Type B pancreatic cell (in vitro differentiated cells): Measurements from ENCODE around the gene CD34. TPM values are rescaled to one million over a fixed set of nuclear protein-coding genes. Genes with fewer than 3 reads are reported as not detected.
A peak's percentile ranks its signal among the peaks of the same experiment; 100 is the strongest.

Source experiments
- DNase-seq: peaks from one replicate; pipeline ENCODE4 v3.0.0; 2021; ENCODE audit warnings: mixed read lengths; ENCODE audit not compliant: unreplicated experiment; ENCODE audit errors: extremely low spot score
- H3K27ac Mint-ChIP-seq: 2 replicates; pipeline ENCODE4 v1.8.0; 2021; ENCODE audit warnings: mild to moderate bottlenecking, mixed read lengths
- H3K27me3 Mint-ChIP-seq: 2 replicates; pipeline ENCODE4 v1.8.0; 2021; ENCODE audit warnings: mixed read lengths
- H3K36me3 Mint-ChIP-seq: 2 replicates; pipeline ENCODE4 v1.8.0; 2021; ENCODE audit warnings: mixed read lengths
- H3K4me1 Mint-ChIP-seq: one replicate; pipeline ENCODE4 v1.8.0; 2021; ENCODE audit warnings: mixed read lengths; ENCODE audit not compliant: unreplicated experiment
- H3K4me3 Mint-ChIP-seq: 2 replicates; pipeline ENCODE4 v1.8.0; 2021; ENCODE audit warnings: mild to moderate bottlenecking, mixed read lengths
- H3K9me3 Mint-ChIP-seq: 2 replicates; pipeline ENCODE4 v1.8.0; 2021; ENCODE audit warnings: mixed read lengths
- long read RNA-seq: library from polyadenylated mRNA; unstranded; transcript quantifications from one replicate; pipeline ENCODE4 v2.0.0, GENCODE V29; 2020
- total RNA-seq: library from RNA; stranded (reverse); gene quantifications from 2 replicates; pipeline ENCODE4 v1.2.1, GENCODE V29; 2021; ENCODE audit warnings: low replicate concordance
- TF ChIP-seq, protein P1 (sequence below): fragments of 200-600 bp; sonication (generic); conservative IDR thresholded peaks from 2 replicates; pipeline ENCODE4 v1.5.0; 2021; ENCODE audit warnings: antibody characterized with exemption, mild to moderate bottlenecking

CD34 gene
- 0.34 TPM in 1 of 2 replicates, not detected in the other for total RNA-seq
- long read RNA-seq = 0 reads

- Mint-ChIP-seq H3K9me3 (no peaks in the 10 kb centered on the region), H3K27me3 (peaks cover 81% of the 10 kb centered on the region), H3K4me3 (peak within 1 kb of the TSS; percentile 73), H3K36me3 (no peaks in the 10 kb centered on the region), H3K27ac (no peak within 1 kb of the TSS), H3K4me1 (peaks cover 10% of the 10 kb centered on the region)
- no peak for DNase-seq
- TF ChIP-seq, protein P1, sequence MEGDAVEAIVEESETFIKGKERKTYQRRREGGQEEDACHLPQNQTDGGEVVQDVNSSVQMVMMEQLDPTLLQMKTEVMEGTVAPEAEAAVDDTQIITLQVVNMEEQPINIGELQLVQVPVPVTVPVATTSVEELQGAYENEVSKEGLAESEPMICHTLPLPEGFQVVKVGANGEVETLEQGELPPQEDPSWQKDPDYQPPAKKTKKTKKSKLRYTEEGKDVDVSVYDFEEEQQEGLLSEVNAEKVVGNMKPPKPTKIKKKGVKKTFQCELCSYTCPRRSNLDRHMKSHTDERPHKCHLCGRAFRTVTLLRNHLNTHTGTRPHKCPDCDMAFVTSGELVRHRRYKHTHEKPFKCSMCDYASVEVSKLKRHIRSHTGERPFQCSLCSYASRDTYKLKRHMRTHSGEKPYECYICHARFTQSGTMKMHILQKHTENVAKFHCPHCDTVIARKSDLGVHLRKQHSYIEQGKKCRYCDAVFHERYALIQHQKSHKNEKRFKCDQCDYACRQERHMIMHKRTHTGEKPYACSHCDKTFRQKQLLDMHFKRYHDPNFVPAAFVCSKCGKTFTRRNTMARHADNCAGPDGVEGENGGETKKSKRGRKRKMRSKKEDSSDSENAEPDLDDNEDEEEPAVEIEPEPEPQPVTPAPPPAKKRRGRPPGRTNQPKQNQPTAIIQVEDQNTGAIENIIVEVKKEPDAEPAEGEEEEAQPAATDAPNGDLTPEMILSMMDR = no peak
Measured at GRCh38 chr1:207910591-207911354, at the start of gene CD34. CD34 (minus strand) TSS chr1:207911125; CDS start chr1:207911080, 45 bp downstream.

GRCh38 chr1:207960346-207960745 is 49.4 kb upstream of the CD34 start:
- peaks cover 13% of the 10 kb centered on the region for H3K4me1 Mint-ChIP-seq

GRCh38 chr1:207959910-207960309 is 49.0 kb upstream of the CD34 start:
- Mint-ChIP-seq H3K4me1 (peaks cover 13% of the 10 kb centered on the region), H3K9me3 (no peaks in the 10 kb centered on the region), H3K36me3 (no peaks in the 10 kb centered on the region), H3K4me3 (peak overlapping the region; percentile 67), H3K27me3 (peaks cover 79% of the 10 kb centered on the region), H3K27ac (no peak overlapping the region)
- TF ChIP-seq, protein P1 = no peak
- DNase-seq = no peak

More at GRCh38 chr1:207960346-207960745, 49.4 kb upstream of the CD34 start:
- H3K27ac Mint-ChIP-seq = peak overlapping the region; percentile 21
- H3K9me3 Mint-ChIP-seq = no peaks in the 10 kb centered on the region
- TF ChIP-seq, protein P1 = no peak
- peak overlapping the region; percentile 67 for H3K4me3 Mint-ChIP-seq
- no peaks in the 10 kb centered on the region for H3K36me3 Mint-ChIP-seq
- DNase-seq = peak; percentile 40
- H3K27me3 Mint-ChIP-seq = peaks cover 79% of the 10 kb centered on the region

- Mint-ChIP-seq H3K4me1 (peaks cover 8% of the 10 kb centered on the region), H3K27ac (no peak overlapping the region), H3K36me3 (no peaks in the 10 kb centered on the region), H3K27me3 (peaks cover 79% of the 10 kb centered on the region), H3K4me3 (peak overlapping the region; percentile 67), H3K9me3 (no peaks in the 10 kb centered on the region)
- TF ChIP-seq, protein P1 = no peak
- peak; percentile 68 for DNase-seq
Measured at GRCh38 chr1:207959141-207959825, 48.4 kb upstream of the CD34 start.

DNA sequence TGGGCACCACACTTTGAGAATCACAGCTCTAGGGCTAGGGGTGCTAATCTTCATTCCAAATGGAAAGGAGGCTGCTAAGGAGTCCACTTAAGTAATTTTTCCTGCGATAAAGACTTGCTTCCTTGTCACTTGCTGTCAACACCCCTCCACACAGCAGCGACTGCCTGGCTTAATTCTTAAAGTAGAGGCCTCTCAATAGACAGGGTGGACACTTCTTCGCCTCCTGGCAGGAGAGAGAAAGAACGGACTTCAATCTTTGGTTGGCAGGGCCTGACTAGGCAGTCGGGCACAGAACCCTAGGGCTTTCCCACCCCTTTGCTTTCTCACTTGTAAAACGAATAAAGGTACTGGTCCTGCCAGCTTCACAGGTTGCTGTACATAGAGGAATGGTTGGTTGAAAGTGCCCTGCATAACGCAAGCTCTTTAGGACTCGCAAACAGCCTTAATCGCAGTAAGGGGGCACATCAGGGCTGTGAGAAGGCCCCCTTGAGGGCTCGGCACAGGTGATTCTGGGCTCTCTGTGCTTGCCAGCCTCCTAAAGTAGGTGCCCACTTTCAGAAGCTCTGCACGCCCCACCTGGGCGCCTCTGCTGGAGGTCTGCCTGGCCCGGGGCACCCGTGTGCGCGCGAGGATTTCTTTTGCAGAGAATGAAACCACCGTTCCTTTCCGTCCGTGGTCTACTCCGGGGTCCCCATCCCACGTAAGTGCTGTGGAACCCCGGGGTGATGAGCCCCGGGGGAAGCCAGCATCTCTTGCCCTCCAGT is 47.6 kb upstream of the CD34 start:
- no peak overlapping the region for H3K27ac Mint-ChIP-seq
- TF ChIP-seq, protein P1 = no peak
- H3K4me1 Mint-ChIP-seq = peaks cover 7% of the 10 kb centered on the region
- peak overlapping the region; percentile 39 for H3K4me3 Mint-ChIP-seq
- peaks cover 80% of the 10 kb centered on the region for H3K27me3 Mint-ChIP-seq
- no peak for DNase-seq
- no peaks in the 10 kb centered on the region for H3K9me3 Mint-ChIP-seq
- H3K36me3 Mint-ChIP-seq = no peaks in the 10 kb centered on the region
